HCT116 (cell line): ENCODE measurements around the gene EGFR. TPM values are rescaled to one million over a fixed set of nuclear protein-coding genes. Genes with fewer than 3 reads are reported as not detected.

Experiments
- ATAC-seq: fragments of 200-7000 bp; cut with Tn5 transposase; 2 replicates; pipeline ENCODE4 v1.9.1; 2020; ENCODE audit warnings: mild to moderate bottlenecking, moderate library complexity
- BruUV-seq: library from RNA; stranded (reverse); fragments of 400-500 nt; replicated peaks from 2 replicates; lab custom pipeline; 2021; lab: Mats Ljungman, UMichigan
- CTCF ChIA-PET: fragments of 300-600 bp; sonication (Branson Sonifier 250); formaldehyde crosslinking; loops from one replicate; lab custom pipeline; 2021; ENCODE audit warnings: antibody characterized with exemption; lab: Charles Lee
- POLR2A ChIA-PET: fragments of 300-600, 350-600 bp; sonication (Branson Sonifier 250); formaldehyde crosslinking; loops from one replicate; lab custom pipeline; 2021; ENCODE audit warnings: antibody characterized with exemption; lab: Charles Lee
- RAD21 ChIA-PET, 2 experiments: fragments of 300-600 bp; sonication (Branson Sonifier 250); formaldehyde crosslinking; loops; one replicate each; lab custom pipeline; 2023; ENCODE audit warnings: low total read pairs in 2 of 2; ENCODE audit not compliant: uncharacterized antibody in 2 of 2, unreplicated experiment in 2 of 2, low non-redundant PET in 1 of 2; lab: Charles Lee
- DNase-seq: peaks from one replicate; pipeline ENCODE4 v3.0.0-alpha.2; 2010; ENCODE audit warnings: low read depth, low spot score
- H2AFZ ChIP-seq: fragments of 200-600 bp; shearing (Covaris generic), sonication (generic); 2 replicates; pipeline ENCODE4 v1.6.1; 2017; ENCODE audit warnings: low read depth, mixed run types, mixed read lengths, antibody characterized with exemption, low read length; ENCODE audit not compliant: poor library complexity, severe bottlenecking
- H3K27ac ChIP-seq: 2 replicates; pipeline ENCODE4 v1.5.1; 2012; ENCODE audit warnings: low read depth, low read length
- H3K27me3 ChIP-seq: fragments of 200-600 bp; sonication (generic); 2 replicates; pipeline ENCODE4 v1.6.1; 2016; ENCODE audit warnings: mixed run types, low read length, mixed read lengths; ENCODE audit not compliant: insufficient read depth
- H3K36me3 ChIP-seq, 2 experiments: fragments of 200-500 bp in 1 of 2; fragments of 200-600 bp in 1 of 2; sonication (Bioruptor generic) in 1 of 2; sonication (generic) in 1 of 2; 2 replicates each; pipeline versions ENCODE4 v1.5.1 to v1.6.1; 2014 to 2016; ENCODE audit warnings: low read length in 2 of 2, inconsistent platforms in 1 of 2, mixed read lengths in 1 of 2, mixed run types in 1 of 2; ENCODE audit not compliant: insufficient read depth in 2 of 2, control insufficient read depth in 1 of 2
- H3K4me1 ChIP-seq, 2 experiments: fragments of 200-600 bp in 1 of 2; sonication (generic) in 1 of 2; 2 replicates each; pipeline versions ENCODE4 v1.5.1 to v1.6.1; 2012 to 2017; ENCODE audit warnings: low read length in 2 of 2, inconsistent platforms in 1 of 2, mild to moderate bottlenecking in 1 of 2, mixed read lengths in 1 of 2, mixed run types in 1 of 2, moderate library complexity in 1 of 2; ENCODE audit not compliant: insufficient read depth in 2 of 2, control insufficient read depth in 1 of 2
- H3K4me2 ChIP-seq: fragments of 200-600 bp; sonication (generic); 2 replicates; pipeline ENCODE4 v1.6.1; 2017; ENCODE audit warnings: mixed run types, low read length, mixed read lengths
- H3K4me3 ChIP-seq, 2 experiments: fragments of 200-600 bp in 1 of 2; sonication (generic) in 1 of 2; replicated peaks in 1 of 2; 2 replicates each; pipeline ENCODE4 v1.5.1; 2011 to 2016; ENCODE audit warnings: low read length in 2 of 2, control low read depth in 1 of 2, low read depth in 1 of 2, mild to moderate bottlenecking in 1 of 2, mixed read lengths in 1 of 2, mixed run types in 1 of 2
- H3K79me2 ChIP-seq: fragments of 200-600 bp; sonication (generic); 2 replicates; pipeline ENCODE4 v1.6.1; 2017; ENCODE audit warnings: mild to moderate bottlenecking, mixed run types, low read length, moderate library complexity, mixed read lengths; ENCODE audit not compliant: insufficient read depth
- H3K9ac ChIP-seq: fragments of 200-600 bp; sonication (generic); 2 replicates; pipeline ENCODE4 v1.6.1; 2016; ENCODE audit warnings: low read length, mixed read lengths
- H3K9me2 ChIP-seq: fragments of 200-600 bp; sonication (generic), shearing (Covaris generic); 2 replicates; pipeline ENCODE4 v1.6.1; 2017; ENCODE audit warnings: mixed run types, mild to moderate bottlenecking, moderate library complexity; ENCODE audit not compliant: insufficient read depth
- H3K9me3 ChIP-seq, 2 experiments: fragments of 200-500 bp in 1 of 2; fragments of 200-600 bp in 1 of 2; sonication (Bioruptor generic) in 1 of 2; sonication (generic) in 1 of 2; 2 replicates each; pipeline ENCODE4 v1.6.1; 2014 to 2017; ENCODE audit warnings: low read length in 2 of 2, mixed read lengths in 2 of 2, inconsistent platforms in 1 of 2, low read depth in 1 of 2, mild to moderate bottlenecking in 1 of 2, mixed run types in 1 of 2, moderate library complexity in 1 of 2; ENCODE audit not compliant: control insufficient read depth in 1 of 2, insufficient read depth in 1 of 2
- H4K20me1 ChIP-seq: fragments of 200-600 bp; sonication (generic), shearing (Covaris generic); 2 replicates; pipeline ENCODE4 v1.6.1; 2017; ENCODE audit warnings: mixed run types, mild to moderate bottlenecking, moderate library complexity; ENCODE audit not compliant: insufficient read depth
- ELF1 ChIP-seq: IDR thresholded peaks from 2 replicates; pipeline ENCODE4 v1.6.1; 2012; ENCODE audit warnings: low read depth, borderline replicate concordance
- FOSL1 ChIP-seq: IDR thresholded peaks from 2 replicates; pipeline ENCODE4 v1.6.1; 2012; ENCODE audit warnings: low read depth
- JUND ChIP-seq: IDR thresholded peaks from 2 replicates; pipeline ENCODE4 v1.6.1; 2012
- POLR2A ChIP-seq: IDR thresholded peaks from 2 replicates; pipeline ENCODE4 v1.7.0; 2011; ENCODE audit warnings: borderline replicate concordance; ENCODE audit not compliant: insufficient read depth, insufficient read length; ENCODE audit errors: extremely low read depth
- POLR2AphosphoS5 ChIP-seq: IDR thresholded peaks from 2 replicates; pipeline ENCODE4 v1.6.1; 2011; ENCODE audit warnings: mild to moderate bottlenecking, low read depth, low read length, moderate library complexity
- RAD21 ChIP-seq: IDR thresholded peaks from 2 replicates; pipeline ENCODE4 v1.6.1; 2012; ENCODE audit warnings: low read depth, mild to moderate bottlenecking
- SIN3A ChIP-seq: IDR thresholded peaks from 2 replicates; pipeline ENCODE4 v1.6.1; 2012; ENCODE audit warnings: low read depth
- SP1 ChIP-seq: IDR thresholded peaks from 2 replicates; pipeline ENCODE4 v1.6.1; 2012; ENCODE audit warnings: low read depth
- TCF7L2 ChIP-seq: IDR thresholded peaks from 2 replicates; pipeline ENCODE4 v1.7.0; 2011; ENCODE audit warnings: borderline replicate concordance, inconsistent platforms; ENCODE audit not compliant: insufficient read depth, insufficient read length; ENCODE audit errors: extremely low read depth
- YY1 ChIP-seq: IDR thresholded peaks from 2 replicates; pipeline ENCODE4 v1.6.1; 2011; ENCODE audit warnings: low read length, low read depth, moderate library complexity, mild to moderate bottlenecking; ENCODE audit not compliant: insufficient replicate concordance; ENCODE audit errors: extremely low read depth
- ZFX ChIP-seq: fragments of 450-650 bp; IDR thresholded peaks from 2 replicates; pipeline ENCODE4 v1.6.1; 2017
- ZNF274 ChIP-seq: fragments of 200-500 bp; sonication (Bioruptor generic); IDR thresholded peaks from 2 replicates; pipeline ENCODE4 v1.6.1; 2014; ENCODE audit warnings: mild to moderate bottlenecking, low read depth, low read length, inconsistent platforms
- intact Hi-C: fragments of 100-400 bp; cut with micrococcal nuclease; formaldehyde crosslinking; loops from 2 replicates; pipeline ENCODE4 v1.10.0; 2022
- total RNA-seq: library from RNA; stranded (reverse); gene quantifications from one replicate; pipeline ENCODE4 v1.2.1, GENCODE V29; 2021; ENCODE audit not compliant: unreplicated experiment
- TF ChIP-seq, protein P1 (sequence below), 3 experiments: fragments of 200-600 bp in 1 of 3; sonication (generic) in 1 of 3; IDR thresholded peaks in 2 of 3; conservative IDR thresholded peaks in 1 of 3; 2 replicates each; pipeline ENCODE4 v1.5.1; 2012 to 2017; ENCODE audit warnings: low read depth in 2 of 3, low read length in 2 of 3, antibody characterized with exemption in 1 of 3, borderline replicate concordance in 1 of 3, control low read depth in 1 of 3, mild to moderate bottlenecking in 1 of 3, mixed read lengths in 1 of 3, mixed run types in 1 of 3, moderate library complexity in 1 of 3; ENCODE audit not compliant: insufficient read depth in 1 of 3
- TF ChIP-seq, protein P2 (sequence below): IDR thresholded peaks from 2 replicates; pipeline ENCODE4 v1.6.1; 2012; ENCODE audit warnings: low read depth
- TF ChIP-seq, protein P3 (sequence below): IDR thresholded peaks from 2 replicates; pipeline ENCODE4 v1.6.1; 2012

The EGFR gene
- total RNA-seq, 1 experiment from 2014 or later: 71.5 TPM

DNA sequence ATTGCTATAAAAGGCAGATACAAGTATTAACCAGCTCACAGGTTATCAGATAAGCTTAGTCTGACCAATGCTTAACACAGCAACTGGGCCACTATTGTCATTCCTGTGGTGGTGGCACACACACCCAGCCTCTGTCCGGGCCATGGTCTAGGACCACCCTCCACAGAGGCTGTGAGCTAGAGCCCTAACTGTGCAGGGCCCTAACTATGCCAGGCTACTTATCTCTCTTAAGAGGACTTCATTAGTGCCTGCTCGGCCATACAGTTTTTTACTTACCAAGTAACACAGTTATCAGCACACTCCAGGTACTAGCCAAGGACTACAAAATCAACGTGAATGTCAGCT, 2.1 kb upstream of the EGFR start:
- Histone ChIP-seq H3K79me2 (peaks cover 25% of the 10 kb centered on the region), H3K27me3 (no peaks in the 10 kb centered on the region), H3K9me3 (no peaks in the 10 kb centered on the region), H3K9ac (no peak overlapping the region), H3K36me3 (no peaks in the 10 kb centered on the region), H3K27ac (no peak overlapping the region), H3K4me2 (no peak overlapping the region), H3K9me2 (no peaks in the 10 kb centered on the region), H2AFZ (no peak overlapping the region), H3K4me3 (no peak overlapping the region), H4K20me1 (no peaks in the 10 kb centered on the region), H3K4me1 (peaks cover 12 to 17% of the 10 kb centered on the region in 2 experiments)
- POLR2A ChIA-PET: no interaction called here
- ATAC-seq (no peak), DNase-seq (no peak)
- RAD21 ChIA-PET: no interaction called here
- no TSS peak for BruUV-seq
- CTCF ChIA-PET: no interaction called here
- TF ChIP-seq TCF7L2 (no peak), SIN3A (no peak), SP1 (no peak), JUND (no peak)
- TF ChIP-seq, protein P1, sequence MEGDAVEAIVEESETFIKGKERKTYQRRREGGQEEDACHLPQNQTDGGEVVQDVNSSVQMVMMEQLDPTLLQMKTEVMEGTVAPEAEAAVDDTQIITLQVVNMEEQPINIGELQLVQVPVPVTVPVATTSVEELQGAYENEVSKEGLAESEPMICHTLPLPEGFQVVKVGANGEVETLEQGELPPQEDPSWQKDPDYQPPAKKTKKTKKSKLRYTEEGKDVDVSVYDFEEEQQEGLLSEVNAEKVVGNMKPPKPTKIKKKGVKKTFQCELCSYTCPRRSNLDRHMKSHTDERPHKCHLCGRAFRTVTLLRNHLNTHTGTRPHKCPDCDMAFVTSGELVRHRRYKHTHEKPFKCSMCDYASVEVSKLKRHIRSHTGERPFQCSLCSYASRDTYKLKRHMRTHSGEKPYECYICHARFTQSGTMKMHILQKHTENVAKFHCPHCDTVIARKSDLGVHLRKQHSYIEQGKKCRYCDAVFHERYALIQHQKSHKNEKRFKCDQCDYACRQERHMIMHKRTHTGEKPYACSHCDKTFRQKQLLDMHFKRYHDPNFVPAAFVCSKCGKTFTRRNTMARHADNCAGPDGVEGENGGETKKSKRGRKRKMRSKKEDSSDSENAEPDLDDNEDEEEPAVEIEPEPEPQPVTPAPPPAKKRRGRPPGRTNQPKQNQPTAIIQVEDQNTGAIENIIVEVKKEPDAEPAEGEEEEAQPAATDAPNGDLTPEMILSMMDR (IDR thresholded peaks at IDR 0.05 in 2 of 3, conservative IDR thresholded peaks at IDR 0.05 in 1 of 3; ENCODE audit: borderline replicate concordance in 1 of 3, insufficient read depth in 1 of 3, low read depth in 2 of 3, low read length in 2 of 3): no peak
- intact Hi-C loops: loop anchor here (10.0 kb wide), 1 partner anchor 238 kb away; no protein-coding TSS in a partner anchor

DNA sequence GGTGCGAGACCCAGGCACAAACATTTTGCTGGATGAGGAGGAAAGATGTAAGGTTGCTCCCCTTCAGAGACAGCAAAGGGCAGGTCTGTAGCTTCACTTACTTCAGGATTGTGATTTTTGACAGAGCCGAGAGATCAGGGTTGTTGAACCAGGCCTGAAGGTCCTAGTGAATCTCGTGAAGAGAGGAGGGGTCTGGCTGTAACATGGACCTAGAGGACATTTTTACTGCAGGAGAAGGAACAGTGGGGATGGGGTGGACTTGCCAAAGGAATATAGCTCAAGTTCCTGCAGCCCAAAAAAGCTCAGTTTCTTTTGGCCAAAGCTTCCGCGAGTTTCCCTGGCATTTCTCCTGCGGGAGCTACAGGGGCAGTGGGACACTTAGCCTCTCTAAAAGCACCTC, 976 bp upstream of the EGFR start:
- Histone ChIP-seq H3K36me3 (no peaks in the 10 kb centered on the region), H3K27ac (no peak overlapping the region), H4K20me1 (no peaks in the 10 kb centered on the region), H2AFZ (no peak overlapping the region), H3K27me3 (no peaks in the 10 kb centered on the region), H3K4me1 (peaks cover 12 to 17% of the 10 kb centered on the region in 2 experiments), H3K4me3 (peak overlapping the region in 1 of 2 experiments; percentile 76; a peak in 1 of 4 replicates), H3K4me2 (no peak overlapping the region), H3K9ac (no peak overlapping the region), H3K9me2 (no peaks in the 10 kb centered on the region), H3K79me2 (peaks cover 36% of the 10 kb centered on the region), H3K9me3 (no peaks in the 10 kb centered on the region)
- DNase-seq (no peak), ATAC-seq (no peak)
- no TSS peak for BruUV-seq
- POLR2A ChIA-PET: no interaction called here
- RAD21 ChIA-PET: no interaction called here
- CTCF ChIA-PET: no interaction called here
- intact Hi-C loops: loop anchor here (10.0 kb wide), 1 partner anchor 237 kb away; no protein-coding TSS in a partner anchor
- TF ChIP-seq ELF1 (no peak), RAD21 (no peak), SP1 (no peak), POLR2A (no peak), FOSL1 (no peak), JUND (no peak), ZFX (no peak), ZNF274 (no peak), POLR2AphosphoS5 (no peak), SIN3A (no peak), YY1 (no peak)
- TF ChIP-seq, protein P2, sequence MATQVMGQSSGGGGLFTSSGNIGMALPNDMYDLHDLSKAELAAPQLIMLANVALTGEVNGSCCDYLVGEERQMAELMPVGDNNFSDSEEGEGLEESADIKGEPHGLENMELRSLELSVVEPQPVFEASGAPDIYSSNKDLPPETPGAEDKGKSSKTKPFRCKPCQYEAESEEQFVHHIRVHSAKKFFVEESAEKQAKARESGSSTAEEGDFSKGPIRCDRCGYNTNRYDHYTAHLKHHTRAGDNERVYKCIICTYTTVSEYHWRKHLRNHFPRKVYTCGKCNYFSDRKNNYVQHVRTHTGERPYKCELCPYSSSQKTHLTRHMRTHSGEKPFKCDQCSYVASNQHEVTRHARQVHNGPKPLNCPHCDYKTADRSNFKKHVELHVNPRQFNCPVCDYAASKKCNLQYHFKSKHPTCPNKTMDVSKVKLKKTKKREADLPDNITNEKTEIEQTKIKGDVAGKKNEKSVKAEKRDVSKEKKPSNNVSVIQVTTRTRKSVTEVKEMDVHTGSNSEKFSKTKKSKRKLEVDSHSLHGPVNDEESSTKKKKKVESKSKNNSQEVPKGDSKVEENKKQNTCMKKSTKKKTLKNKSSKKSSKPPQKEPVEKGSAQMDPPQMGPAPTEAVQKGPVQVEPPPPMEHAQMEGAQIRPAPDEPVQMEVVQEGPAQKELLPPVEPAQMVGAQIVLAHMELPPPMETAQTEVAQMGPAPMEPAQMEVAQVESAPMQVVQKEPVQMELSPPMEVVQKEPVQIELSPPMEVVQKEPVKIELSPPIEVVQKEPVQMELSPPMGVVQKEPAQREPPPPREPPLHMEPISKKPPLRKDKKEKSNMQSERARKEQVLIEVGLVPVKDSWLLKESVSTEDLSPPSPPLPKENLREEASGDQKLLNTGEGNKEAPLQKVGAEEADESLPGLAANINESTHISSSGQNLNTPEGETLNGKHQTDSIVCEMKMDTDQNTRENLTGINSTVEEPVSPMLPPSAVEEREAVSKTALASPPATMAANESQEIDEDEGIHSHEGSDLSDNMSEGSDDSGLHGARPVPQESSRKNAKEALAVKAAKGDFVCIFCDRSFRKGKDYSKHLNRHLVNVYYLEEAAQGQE: no peak
- TF ChIP-seq, protein P3, sequence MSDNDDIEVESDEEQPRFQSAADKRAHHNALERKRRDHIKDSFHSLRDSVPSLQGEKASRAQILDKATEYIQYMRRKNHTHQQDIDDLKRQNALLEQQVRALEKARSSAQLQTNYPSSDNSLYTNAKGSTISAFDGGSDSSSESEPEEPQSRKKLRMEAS: no peak
